Central memory CD8-positive, alpha-beta T cell (primary cell): ENCODE results near the gene ENG.
"Not testable (repeated sequence)": the region's sequence is repeated elsewhere in the genome, so short reads cannot be mapped to it uniquely, and the experiment has no call there.

ENCODE experiments used
- ATAC-seq: fragments of 150-1000 bp; cut with Tn5 transposase; replicated peaks from 2 replicates; pipeline ENCODE4 v1.10.0; 2022; ENCODE audit warnings: mild to moderate bottlenecking, moderate FRiP score, moderate number of reproducible peaks; ENCODE audit not compliant: poor library complexity, severe bottlenecking; ENCODE audit errors: extremely low read depth
- DNase-seq, 2 donors: peaks; one replicate each; pipeline ENCODE4 v3.0.0; 2021; ENCODE audit warnings: low spot score in 2 of 2
- H3K27ac Mint-ChIP-seq: one replicate; pipeline ENCODE4 v1.8.0; 2022; ENCODE audit warnings: low read depth, mild to moderate bottlenecking, moderate library complexity, mixed read lengths
- H3K27me3 Mint-ChIP-seq: one replicate; pipeline ENCODE4 v1.8.0; 2022; ENCODE audit warnings: mixed read lengths
- H3K36me3 Mint-ChIP-seq: one replicate; pipeline ENCODE4 v1.8.0; 2022; ENCODE audit warnings: mild to moderate bottlenecking, moderate library complexity, mixed read lengths; ENCODE audit not compliant: insufficient read depth
- H3K4me1 Mint-ChIP-seq: one replicate; pipeline ENCODE4 v1.8.0; 2022; ENCODE audit warnings: mixed read lengths
- H3K4me3 Mint-ChIP-seq: one replicate; pipeline ENCODE4 v1.8.0; 2022; ENCODE audit warnings: mild to moderate bottlenecking, moderate library complexity, mixed read lengths
- H3K9me3 Mint-ChIP-seq: one replicate; pipeline ENCODE4 v1.8.0; 2022; ENCODE audit warnings: mixed read lengths

ENG gene

DNA sequence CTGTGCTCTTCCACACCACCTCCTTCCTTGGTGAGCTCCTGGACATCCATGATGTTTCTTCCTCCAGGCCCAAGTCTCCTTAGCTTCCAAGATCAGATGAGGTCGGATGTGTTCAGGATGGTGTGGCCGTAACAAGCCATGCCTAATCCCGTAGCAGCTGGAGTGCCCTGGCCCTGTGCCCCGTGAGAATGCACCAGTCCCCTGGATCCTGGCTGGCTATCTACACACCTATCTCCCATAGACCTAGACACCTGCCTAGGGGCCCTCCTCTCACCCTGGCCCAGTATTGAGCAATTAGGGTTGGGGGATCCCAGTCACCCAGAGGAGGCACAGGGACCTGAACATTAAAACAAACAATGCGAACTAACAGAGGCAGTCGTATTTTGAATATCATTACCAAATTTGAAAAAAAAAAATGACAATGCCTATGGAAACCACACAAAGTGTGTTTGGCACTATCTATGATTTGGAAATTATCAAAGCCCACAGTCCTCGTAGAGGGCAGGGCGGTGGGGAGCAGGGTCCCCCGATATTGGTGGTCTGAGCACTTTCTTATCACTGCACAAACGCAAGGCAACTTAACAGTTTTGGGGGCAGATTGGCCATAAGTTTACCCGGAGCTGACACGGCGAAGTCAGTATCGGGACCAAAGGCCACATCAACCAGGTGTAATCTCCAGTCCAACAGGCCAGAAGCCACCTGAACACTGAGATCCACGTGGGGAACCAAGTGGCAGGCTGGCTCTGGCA, 13.2 kb downstream of the ENG start:
- peaks cover 10% of the 10 kb centered on the region for H3K4me1 Mint-ChIP-seq
- no peak overlapping the region for H3K27ac Mint-ChIP-seq
- no peaks in the 10 kb centered on the region for H3K9me3 Mint-ChIP-seq
- H3K4me3 Mint-ChIP-seq, result no peak overlapping the region
- no peak for DNase-seq
- H3K36me3 Mint-ChIP-seq, result peaks cover 4% of the 10 kb centered on the region
- no peaks in the 10 kb centered on the region for H3K27me3 Mint-ChIP-seq
- ATAC-seq, result no peak

DNA sequence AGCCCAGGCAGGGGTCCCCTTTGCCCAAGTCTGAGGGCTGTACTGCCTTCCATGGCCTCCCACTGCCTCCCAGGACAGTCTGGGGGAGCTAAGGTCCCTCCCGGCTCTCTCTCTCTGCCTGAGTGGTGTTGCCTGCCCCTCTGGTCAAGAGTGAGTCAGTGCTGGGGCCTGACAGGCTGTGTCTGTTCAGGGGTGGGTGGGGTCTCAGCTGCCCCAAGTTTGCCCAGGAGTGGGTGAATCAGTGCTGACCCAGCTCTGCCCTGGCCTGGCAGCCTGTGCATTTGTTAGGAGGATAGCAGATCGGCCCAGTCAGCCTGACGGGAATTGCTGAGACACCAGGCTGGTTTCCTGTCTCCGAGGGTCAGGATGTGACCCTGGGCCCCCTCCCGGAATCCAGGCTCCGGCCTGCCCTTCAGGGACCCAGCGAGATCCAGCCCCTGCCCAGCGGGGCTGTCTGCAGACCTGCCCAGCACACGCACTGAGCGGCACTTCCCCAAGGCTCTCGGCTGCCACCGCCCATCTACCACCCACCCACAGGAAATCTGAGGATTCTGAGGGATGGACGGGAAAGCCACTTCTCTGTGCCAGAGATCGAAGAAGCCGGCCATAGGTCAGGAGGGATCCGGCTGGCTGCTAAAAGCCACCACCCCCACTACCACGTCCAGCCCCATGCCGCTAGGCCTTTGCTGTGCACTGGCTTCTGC, 15.9 kb downstream of the ENG start:
- Mint-ChIP-seq H3K27me3 (no peaks in the 10 kb centered on the region), H3K9me3 (no peaks in the 10 kb centered on the region), H3K27ac (peak overlapping the region; percentile 44), H3K4me1 (peaks cover 10% of the 10 kb centered on the region), H3K4me3 (no peak overlapping the region), H3K36me3 (peaks cover 4% of the 10 kb centered on the region)
- ATAC-seq (no peak), DNase-seq (no peak)

DNA sequence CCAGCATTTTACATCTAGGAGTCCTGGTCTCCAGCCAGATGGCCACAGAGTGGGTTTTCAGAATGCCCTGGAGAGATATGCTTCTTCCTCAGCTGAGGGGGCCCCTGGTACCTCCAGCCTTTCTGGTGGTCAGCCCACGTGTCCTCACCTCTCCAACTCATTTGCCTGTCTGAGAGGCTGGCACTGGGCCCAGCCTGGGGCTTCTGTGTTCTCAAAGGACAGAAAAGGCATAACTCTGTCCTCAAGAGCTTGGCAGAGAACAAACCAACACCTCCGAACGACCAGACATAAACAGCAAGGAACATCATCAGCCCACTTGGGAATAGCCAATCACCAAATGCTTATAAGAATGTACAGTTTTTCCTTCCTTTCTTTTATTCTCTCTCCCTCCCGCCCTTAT, 17.1 kb downstream of the ENG start:
- Mint-ChIP-seq H3K36me3 (peaks cover 1% of the 10 kb centered on the region), H3K4me1 (peaks cover 10% of the 10 kb centered on the region), H3K4me3 (no peak overlapping the region), H3K9me3 (no peaks in the 10 kb centered on the region), H3K27me3 (no peaks in the 10 kb centered on the region), H3K27ac (no peak overlapping the region)
- DNase-seq (no peak), ATAC-seq (no peak)

DNA sequence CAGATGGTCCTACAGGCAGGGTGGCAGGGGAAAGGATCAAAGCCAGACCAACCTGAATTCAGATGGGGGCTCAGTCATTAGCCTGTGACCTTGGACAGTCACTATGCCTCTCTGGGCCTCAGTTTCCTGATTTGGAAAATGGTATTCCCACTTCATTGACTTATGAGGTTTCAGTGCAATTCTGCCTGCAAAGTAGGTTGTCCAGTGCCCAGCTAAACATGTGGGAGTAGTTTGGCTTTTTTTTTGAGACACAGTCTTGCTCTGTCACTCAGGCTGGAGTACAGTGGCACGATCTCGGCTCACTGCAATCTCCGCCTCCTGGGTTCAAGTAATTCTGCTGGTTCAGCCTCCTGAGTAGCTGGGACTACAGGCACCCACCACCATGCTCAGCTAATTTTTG, 17.9 kb downstream of the ENG start:
- H3K4me1 Mint-ChIP-seq, ATAC-seq: not testable (repeated sequence)

DNA sequence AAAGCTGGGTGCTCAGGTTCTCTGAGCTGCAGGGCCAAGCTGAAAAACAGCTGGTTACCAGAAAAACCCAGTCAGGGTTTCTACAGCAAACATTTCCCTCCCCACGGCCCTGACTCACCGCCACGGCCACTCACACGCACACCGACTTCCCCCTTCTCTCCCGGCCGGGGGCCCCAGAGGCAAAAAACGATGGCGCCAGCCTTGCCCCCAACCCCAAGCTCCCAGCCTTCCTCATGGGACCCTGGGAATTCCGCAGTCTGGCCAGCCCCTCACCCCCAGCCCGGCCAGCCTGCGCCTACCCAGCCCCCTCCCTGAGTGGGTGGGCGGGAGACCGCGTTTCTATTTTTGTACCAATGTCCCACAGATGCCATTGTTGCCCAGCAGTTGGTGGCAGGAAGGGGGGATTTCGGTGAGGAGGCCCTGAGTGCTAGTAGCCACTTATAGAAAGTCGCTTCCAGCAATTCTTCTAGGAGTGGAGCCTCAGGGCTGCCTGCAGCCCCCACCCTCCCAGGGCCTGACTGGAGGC, 18.4 kb downstream of the ENG start:
- no peaks in the 10 kb centered on the region for H3K27me3 Mint-ChIP-seq
- peaks cover 8% of the 10 kb centered on the region for H3K4me1 Mint-ChIP-seq
- H3K27ac Mint-ChIP-seq, result no peak overlapping the region
- H3K9me3 Mint-ChIP-seq, result no peaks in the 10 kb centered on the region
- H3K36me3 Mint-ChIP-seq, result peaks cover 3% of the 10 kb centered on the region
- DNase-seq, result no peak
- no peak for ATAC-seq
- no peak overlapping the region for H3K4me3 Mint-ChIP-seq

More for the DNA sequence above, 17.9 kb downstream of the ENG start:
- not testable (repeated sequence) for H3K27me3 Mint-ChIP-seq, H3K9me3 Mint-ChIP-seq, H3K27ac Mint-ChIP-seq, H3K36me3 Mint-ChIP-seq, H3K4me3 Mint-ChIP-seq, DNase-seq

DNA sequence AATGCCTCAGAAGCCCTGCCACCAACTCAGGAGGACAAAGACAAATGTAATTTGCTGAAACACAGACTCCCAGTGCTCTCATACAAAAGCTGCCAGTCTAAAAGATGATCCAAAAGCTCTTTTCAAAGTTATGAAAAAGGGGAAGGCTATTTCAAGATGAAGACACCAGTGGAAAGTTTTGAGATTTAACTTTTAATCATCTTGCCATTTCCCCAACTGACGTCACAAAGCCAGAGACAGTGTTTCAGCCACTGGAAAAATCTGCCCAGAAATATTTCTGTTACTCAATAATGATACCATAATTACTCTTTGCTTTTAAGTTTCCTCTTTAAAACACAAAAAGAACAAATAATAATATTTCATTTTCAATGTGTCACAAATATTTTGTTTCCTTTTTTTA, 20.9 kb downstream of the ENG start:
- no peaks in the 10 kb centered on the region for H3K27me3 Mint-ChIP-seq
- no peak overlapping the region for H3K27ac Mint-ChIP-seq
- no peak overlapping the region for H3K4me3 Mint-ChIP-seq
- H3K4me1 Mint-ChIP-seq, result peaks cover 11% of the 10 kb centered on the region
- ATAC-seq, result no peak
- H3K9me3 Mint-ChIP-seq, result no peaks in the 10 kb centered on the region
- no peak for DNase-seq
- H3K36me3 Mint-ChIP-seq, result peaks cover 9% of the 10 kb centered on the region

DNA sequence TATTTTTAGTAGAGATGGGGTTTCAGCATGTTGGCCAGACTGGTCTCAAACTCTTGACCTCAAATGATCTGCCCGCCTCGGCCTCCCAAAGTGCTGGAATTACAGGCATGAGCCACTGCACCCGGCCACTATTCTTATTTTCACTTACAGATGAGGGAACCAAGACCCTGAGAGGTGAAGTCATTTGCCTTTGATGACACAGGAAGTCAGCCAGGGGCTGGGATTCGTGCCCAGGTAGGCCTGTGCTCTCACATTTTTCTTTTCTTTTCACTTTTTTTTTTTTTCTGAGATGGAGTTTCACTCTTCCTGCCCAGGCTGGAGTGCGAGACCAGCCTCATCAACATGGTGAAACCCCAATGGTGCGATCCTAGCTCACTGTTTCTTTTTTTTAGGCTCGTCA, 22.2 kb downstream of the ENG start:
- H3K4me3 Mint-ChIP-seq, result no peak overlapping the region
- peaks cover 10% of the 10 kb centered on the region for H3K36me3 Mint-ChIP-seq
- H3K4me1 Mint-ChIP-seq, result peaks cover 6% of the 10 kb centered on the region
- DNase-seq (no peak), ATAC-seq (no peak)
- H3K27ac Mint-ChIP-seq, result peak overlapping the region; percentile 84
- H3K27me3 Mint-ChIP-seq, result no peaks in the 10 kb centered on the region
- H3K9me3 Mint-ChIP-seq, result no peaks in the 10 kb centered on the region

DNA sequence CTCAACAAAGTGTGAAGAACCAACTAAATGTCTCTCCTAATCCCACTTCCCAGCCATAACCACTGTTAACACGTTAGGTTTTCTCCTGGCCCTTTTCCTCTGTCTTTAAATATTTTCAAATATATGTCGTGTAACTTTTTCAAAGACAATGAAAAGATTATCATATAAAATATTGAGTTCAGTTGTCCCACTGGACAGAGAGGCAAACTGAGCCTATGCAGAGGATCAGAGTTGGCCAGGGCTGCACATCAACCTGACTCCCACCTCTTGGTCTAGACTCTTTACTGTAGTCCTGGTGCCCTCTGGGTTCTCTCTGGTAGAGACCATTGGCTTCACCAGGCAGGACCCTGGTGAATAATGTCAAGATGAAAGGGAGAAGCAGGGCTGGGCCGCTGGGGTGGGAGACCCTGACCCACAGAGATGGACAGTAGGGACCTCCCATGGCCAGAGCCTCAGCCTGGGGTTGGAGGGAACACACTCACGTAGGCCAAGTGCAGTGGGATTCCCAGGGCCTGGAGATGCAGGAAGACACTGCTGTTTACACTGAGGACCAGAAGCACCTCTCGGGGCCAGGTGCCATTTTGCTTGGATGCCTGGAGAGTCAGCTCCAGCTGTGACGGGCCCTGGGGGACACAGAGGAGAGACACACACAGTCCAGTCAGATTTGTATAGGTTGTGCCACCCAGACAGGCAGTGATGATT, 25.1 kb downstream of the ENG start:
- no peak for ATAC-seq
- DNase-seq, result no peak
- Mint-ChIP-seq H3K36me3 (peaks cover 16% of the 10 kb centered on the region), H3K4me3 (no peak overlapping the region), H3K27me3 (no peaks in the 10 kb centered on the region), H3K9me3 (no peaks in the 10 kb centered on the region), H3K4me1 (peaks cover 6% of the 10 kb centered on the region), H3K27ac (peak overlapping the region; percentile 41)

DNA sequence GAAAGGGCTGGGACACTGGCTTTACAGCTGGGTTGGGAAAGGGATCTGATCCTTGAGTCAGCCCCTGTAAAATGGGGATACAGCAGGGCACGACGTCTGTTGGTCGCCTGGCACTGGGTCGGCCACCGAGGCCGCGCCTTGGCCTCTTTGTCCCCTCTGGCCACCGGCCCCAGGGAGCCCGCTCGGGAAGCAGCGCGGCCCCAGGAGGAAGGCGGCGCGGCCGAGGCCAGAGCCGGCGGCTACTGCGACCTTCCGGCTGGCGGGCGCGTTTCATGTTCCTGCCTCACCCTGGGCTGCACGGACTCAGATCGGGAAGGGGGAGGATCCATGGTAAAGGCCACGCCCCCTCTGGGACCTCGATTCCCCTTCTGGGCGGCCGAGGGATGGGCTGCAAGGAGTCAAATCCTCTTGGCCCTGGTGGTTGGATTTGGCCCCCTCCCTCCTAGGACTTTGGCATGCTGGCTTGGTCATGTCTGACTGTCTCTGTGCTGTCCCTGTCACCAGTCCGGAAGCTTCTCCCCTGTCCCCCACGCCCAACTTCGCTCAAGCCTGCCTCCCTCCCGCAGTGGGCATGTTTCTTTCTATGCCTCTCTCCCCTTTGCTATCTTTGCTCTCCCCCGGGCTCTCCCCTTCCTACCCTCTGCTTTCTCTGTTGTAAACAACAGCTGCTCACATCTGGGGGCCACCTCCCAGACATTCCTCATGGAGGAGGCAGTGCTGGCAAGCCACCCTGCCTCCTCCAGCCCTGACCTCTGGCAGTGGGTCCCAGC, 26.0 kb downstream of the ENG start:
- DNase-seq (no peak), ATAC-seq (no peak)
- Mint-ChIP-seq H3K27me3 (no peaks in the 10 kb centered on the region), H3K4me1 (peaks cover 6% of the 10 kb centered on the region), H3K4me3 (no peak overlapping the region), H3K27ac (peak overlapping the region; percentile 41), H3K36me3 (peaks cover 18% of the 10 kb centered on the region), H3K9me3 (no peaks in the 10 kb centered on the region)

DNA sequence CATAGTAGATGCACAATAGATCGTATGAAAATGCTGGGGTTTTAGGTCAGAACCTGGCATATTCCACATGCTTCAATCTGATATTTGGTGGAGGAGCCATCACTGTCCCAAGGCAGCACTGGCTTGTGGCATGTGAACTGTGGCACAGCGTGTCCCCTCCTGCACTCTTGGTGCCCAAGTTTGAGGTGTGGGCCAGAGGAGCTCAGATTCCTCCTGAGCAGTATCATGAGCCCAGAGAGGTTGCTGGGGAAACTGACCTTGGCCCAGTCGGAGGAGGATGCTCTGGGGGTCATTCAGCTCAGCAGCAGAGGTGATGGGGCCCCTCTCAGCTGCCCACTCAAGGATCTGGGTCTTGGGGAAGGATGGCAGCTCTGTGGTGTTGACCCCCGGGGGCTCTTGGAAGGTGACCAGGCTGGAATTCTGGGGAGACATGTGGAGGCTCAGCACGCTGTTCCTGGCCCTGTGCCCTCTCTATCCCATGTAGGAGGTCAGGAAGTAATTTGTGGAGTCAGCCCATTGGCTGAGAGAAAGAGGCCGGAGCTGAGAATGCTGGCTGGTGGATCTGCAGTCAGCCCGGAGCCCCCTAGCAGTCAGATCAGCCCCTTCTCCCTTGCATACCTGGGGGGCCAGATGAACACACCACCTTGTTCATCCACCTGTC, 28.1 kb downstream of the ENG start:
- ATAC-seq (no peak), DNase-seq (no peak)
- H3K27ac Mint-ChIP-seq, result peak overlapping the region; percentile 77
- H3K36me3 Mint-ChIP-seq, result peaks cover 26% of the 10 kb centered on the region
- H3K27me3 Mint-ChIP-seq, result no peaks in the 10 kb centered on the region
- H3K4me3 Mint-ChIP-seq, result no peak overlapping the region
- H3K9me3 Mint-ChIP-seq, result no peaks in the 10 kb centered on the region
- peaks cover 6% of the 10 kb centered on the region for H3K4me1 Mint-ChIP-seq

DNA sequence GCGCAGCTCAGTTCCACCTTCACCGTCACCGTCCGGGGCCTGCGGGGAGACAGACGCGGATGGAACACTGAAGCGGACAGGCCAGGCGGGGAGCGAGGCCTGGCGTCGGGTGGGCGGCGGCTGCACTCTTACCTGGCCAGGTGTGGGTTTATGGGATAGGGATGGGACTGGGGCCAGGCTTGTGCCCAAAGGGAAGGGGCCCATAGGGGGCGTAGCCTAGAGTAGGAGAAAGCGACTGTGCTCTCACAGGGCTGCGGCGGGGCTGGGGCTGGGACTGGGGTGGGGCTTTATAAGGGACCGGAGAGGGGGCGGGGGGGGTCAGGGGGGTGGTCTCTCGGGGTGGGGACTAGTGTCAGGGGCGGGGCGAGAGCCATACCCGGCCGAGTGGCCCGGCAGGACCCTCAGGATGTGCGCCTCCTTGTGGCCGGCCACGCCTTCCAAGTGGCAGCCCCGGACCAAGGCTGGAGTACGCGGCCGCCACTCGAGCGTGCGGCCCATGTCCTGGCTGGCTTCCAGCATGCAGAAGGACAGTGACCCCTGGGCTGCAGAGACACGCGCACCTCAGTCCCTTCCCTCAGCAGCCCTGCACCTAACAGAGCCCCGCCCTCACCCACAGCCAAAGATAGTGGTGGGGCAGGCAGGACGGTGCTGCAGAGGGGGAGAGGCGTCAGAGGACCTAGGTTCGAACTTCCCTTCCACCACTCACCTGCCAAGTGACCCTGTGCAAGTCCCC, 29.0 kb downstream of the ENG start:
- Mint-ChIP-seq H3K27ac (no peak overlapping the region), H3K9me3 (no peaks in the 10 kb centered on the region), H3K27me3 (no peaks in the 10 kb centered on the region), H3K36me3 (peaks cover 27% of the 10 kb centered on the region), H3K4me1 (peaks cover 6% of the 10 kb centered on the region), H3K4me3 (no peak overlapping the region)
- DNase-seq (no peak), ATAC-seq (no peak)
